WTC11 (cell line): ENCODE data around the gene IRF4. TPM values are rescaled to one million over a fixed set of nuclear protein-coding genes. Genes with fewer than 3 reads are reported as not detected.

Experiments
- ATAC-seq: fragments of 200-7000 bp; cut with Tn5 transposase; 2 replicates; pipeline ENCODE4 v1.10.0; 2021; ENCODE audit warnings: mild to moderate bottlenecking, moderate library complexity
- CTCF ChIA-PET: fragments of 300-600 bp; sonication (Branson Sonifier 250); formaldehyde crosslinking; loops from one replicate; lab custom pipeline; 2021; ENCODE audit warnings: antibody characterized with exemption; lab: Charles Lee
- POLR2A ChIA-PET: fragments of 350-600 bp; sonication (Branson Sonifier 250); formaldehyde crosslinking; loops from one replicate; lab custom pipeline; 2021; ENCODE audit warnings: antibody characterized with exemption; lab: Charles Lee
- DNase-seq: peaks from one replicate; pipeline ENCODE4 v3.0.0; 2021; ENCODE audit warnings: low spot score
- H3K27ac Mint-ChIP-seq: 2 replicates; pipeline ENCODE4 v1.8.0; 2021; ENCODE audit warnings: mixed read lengths
- H3K27me3 Mint-ChIP-seq: 2 replicates; pipeline ENCODE4 v1.8.0; 2021; ENCODE audit warnings: low read depth, mild to moderate bottlenecking, moderate library complexity, mixed read lengths
- H3K36me3 Mint-ChIP-seq: 2 replicates; pipeline ENCODE4 v1.8.0; 2021; ENCODE audit warnings: mixed read lengths
- H3K4me1 Mint-ChIP-seq: 2 replicates; pipeline ENCODE4 v1.8.0; 2022; ENCODE audit warnings: mixed read lengths
- H3K4me3 Mint-ChIP-seq: 2 replicates; pipeline ENCODE4 v1.8.0; 2021; ENCODE audit warnings: mild to moderate bottlenecking, moderate library complexity, mixed read lengths
- H3K9me3 Mint-ChIP-seq: 2 replicates; pipeline ENCODE4 v1.8.0; 2021; ENCODE audit warnings: mixed read lengths
- CREM ChIP-seq: sonication (generic); formaldehyde crosslinking; IDR thresholded peaks from 2 replicates; pipeline ENCODE4 v1.8.1; 2022; ENCODE audit warnings: mild to moderate bottlenecking, missing genetic modification reagents, moderate library complexity
- ESRRA ChIP-seq: sonication (generic); formaldehyde crosslinking; IDR thresholded peaks from 2 replicates; pipeline ENCODE4 v1.8.1; 2022; ENCODE audit warnings: mild to moderate bottlenecking, missing genetic modification reagents, borderline replicate concordance
- FOXJ3 ChIP-seq: sonication (generic); formaldehyde crosslinking; IDR thresholded peaks from 2 replicates; pipeline ENCODE4 v1.9.0; 2021; ENCODE audit warnings: missing genetic modification reagents, mild to moderate bottlenecking, borderline replicate concordance
- GABPB1 ChIP-seq: sonication (generic); formaldehyde crosslinking; IDR thresholded peaks from 2 replicates; pipeline ENCODE4 v1.8.1; 2023; ENCODE audit warnings: mild to moderate bottlenecking, missing genetic modification reagents
- GRHL2 ChIP-seq: fragments of 250-450 bp; sonication (Bioruptor Pico); IDR thresholded peaks from 2 replicates; pipeline ENCODE4 v1.8.0; 2022; ENCODE audit warnings: mild to moderate bottlenecking, moderate library complexity; ENCODE audit not compliant: insufficient replicate concordance, severe bottlenecking
- JAZF1 ChIP-seq: fragments of 250-450 bp; sonication (Bioruptor Pico); IDR thresholded peaks from 2 replicates; pipeline ENCODE4 v1.9.0; 2021; ENCODE audit warnings: moderate library complexity, mild to moderate bottlenecking, inconsistent platforms
- JUN ChIP-seq: sonication (generic); formaldehyde crosslinking; IDR thresholded peaks from 2 replicates; pipeline ENCODE4 v1.8.0; 2023; ENCODE audit warnings: mild to moderate bottlenecking, missing genetic modification reagents
- NFE2L1 ChIP-seq: sonication (generic); formaldehyde crosslinking; IDR thresholded peaks from 2 replicates; pipeline ENCODE4 v1.8.1; 2023; ENCODE audit warnings: missing genetic modification reagents
- RELA ChIP-seq: sonication (generic); formaldehyde crosslinking; IDR thresholded peaks from 2 replicates; pipeline ENCODE4 v1.8.1; 2022; ENCODE audit warnings: missing genetic modification reagents, mild to moderate bottlenecking, borderline replicate concordance
- SP1 ChIP-seq: sonication (generic); formaldehyde crosslinking; conservative IDR thresholded peaks from 2 replicates; pipeline ENCODE4 v1.8.1; 2022; ENCODE audit warnings: missing genetic modification reagents
- TP53 ChIP-seq: sonication (generic); formaldehyde crosslinking; IDR thresholded peaks from 2 replicates; pipeline ENCODE4 v1.8.1; 2023; ENCODE audit warnings: mild to moderate bottlenecking, missing genetic modification reagents
- ZNF232 ChIP-seq: sonication (generic); formaldehyde crosslinking; IDR thresholded peaks from 2 replicates; pipeline ENCODE4 v1.8.0; 2022; ENCODE audit warnings: mild to moderate bottlenecking, missing genetic modification reagents
- ZNF416 ChIP-seq: fragments of 250-450 bp; sonication (Bioruptor Pico); IDR thresholded peaks from 2 replicates; pipeline ENCODE4 v1.9.0; 2021; ENCODE audit warnings: mild to moderate bottlenecking, inconsistent platforms
- ZNF671 ChIP-seq: fragments of 250-450 bp; sonication (Bioruptor Pico); IDR thresholded peaks from 2 replicates; pipeline ENCODE4 v1.8.0; 2021; ENCODE audit warnings: mild to moderate bottlenecking
- total RNA-seq: library from RNA; stranded (reverse); gene quantifications from 3 replicates; pipeline ENCODE4 v1.2.3, GENCODE V29; 2021
- TF ChIP-seq, protein P1 (sequence below): sonication (generic); formaldehyde crosslinking; IDR thresholded peaks from 2 replicates; pipeline ENCODE4 v1.8.0; 2022; ENCODE audit warnings: mild to moderate bottlenecking, missing genetic modification reagents
- TF ChIP-seq, protein P2 (sequence below): sonication (generic); formaldehyde crosslinking; IDR thresholded peaks from 2 replicates; pipeline ENCODE4 v1.8.1; 2022; ENCODE audit warnings: mild to moderate bottlenecking, moderate library complexity, missing genetic modification reagents
- TF ChIP-seq, protein P3 (sequence below): sonication (generic); formaldehyde crosslinking; conservative IDR thresholded peaks from 2 replicates; pipeline ENCODE4 v1.8.1; 2023; ENCODE audit warnings: mild to moderate bottlenecking, low read depth, missing genetic modification reagents, moderate library complexity
- TF ChIP-seq, protein P4 (sequence below): sonication (generic); formaldehyde crosslinking; IDR thresholded peaks from 2 replicates; pipeline ENCODE4 v1.8.1; 2022; ENCODE audit warnings: mild to moderate bottlenecking, missing genetic modification reagents, moderate library complexity, borderline replicate concordance
- TF ChIP-seq, protein P5 (sequence below): sonication (generic); formaldehyde crosslinking; IDR thresholded peaks from 2 replicates; pipeline ENCODE4 v1.8.0; 2022; ENCODE audit warnings: mild to moderate bottlenecking, missing genetic modification reagents
- TF ChIP-seq, protein P6 (sequence below): fragments of 250-450 bp; sonication (Bioruptor Pico); IDR thresholded peaks from 2 replicates; pipeline ENCODE4 v1.9.0; 2021; ENCODE audit warnings: mild to moderate bottlenecking
- TF ChIP-seq, protein P7 (sequence below): fragments of 250-450 bp; sonication (Bioruptor Pico); conservative IDR thresholded peaks from 2 replicates; pipeline ENCODE4 v1.9.0; 2021; ENCODE audit warnings: mild to moderate bottlenecking
- TF ChIP-seq, protein P8 (sequence below): fragments of 250-450 bp; sonication (Bioruptor Pico); IDR thresholded peaks from 2 replicates; pipeline ENCODE4 v1.9.0; 2021; ENCODE audit warnings: mild to moderate bottlenecking

IRF4 gene
- total RNA-seq, 1 experiment from 2014 or later = 1.6 TPM

DNA sequence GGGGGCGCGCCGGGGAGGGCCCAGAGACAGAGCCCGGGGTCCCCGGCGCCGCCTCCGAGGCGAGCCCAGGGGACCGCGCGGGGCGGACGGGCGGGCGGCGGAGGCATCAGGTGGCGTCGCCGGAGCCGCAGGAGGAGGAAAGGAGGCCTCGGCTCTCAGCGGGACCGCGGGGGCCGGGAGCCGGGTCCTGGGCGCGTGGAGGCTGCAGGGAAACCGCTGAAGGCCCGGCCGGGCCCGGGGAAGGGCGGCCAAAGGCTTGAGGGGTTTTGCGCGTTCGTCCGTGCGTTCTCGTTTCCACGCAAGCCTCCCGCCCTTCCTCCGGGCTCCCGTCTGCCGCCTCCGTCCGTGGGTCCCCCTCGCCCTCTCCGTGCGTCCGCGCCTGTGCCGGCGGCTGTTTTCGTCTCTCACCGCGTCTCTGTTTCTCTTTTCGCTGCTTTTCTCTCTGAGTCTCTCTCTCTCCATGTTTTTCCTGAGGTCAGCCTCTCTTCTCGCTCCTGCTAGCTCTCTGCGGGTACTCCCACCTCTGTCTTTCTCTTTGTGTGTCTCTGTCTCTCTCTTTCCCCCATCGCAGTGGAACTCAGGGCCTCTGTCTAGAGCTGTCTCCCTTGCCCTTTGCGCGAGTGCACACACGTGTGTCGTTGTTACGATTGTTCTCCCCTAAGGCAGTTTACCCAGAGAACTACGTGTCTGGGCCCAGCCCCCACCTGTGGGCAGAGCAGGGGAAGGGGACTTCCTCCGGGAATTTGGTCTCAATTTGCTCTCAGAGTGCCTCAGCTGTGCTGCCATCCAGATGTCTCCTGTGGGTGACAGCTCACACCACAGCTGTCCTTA, 2.1 kb downstream of the IRF4 start:
- ChIA-PET POLR2A (no interaction called here), CTCF (interaction anchor here (0.9 to 2.5 kb wide), 5 partner anchors 10 to 205 kb away, joined by 4 to 18 read pairs (median 5); no protein-coding TSS in a partner anchor)
- Mint-ChIP-seq H3K4me3 (peak overlapping the region; percentile 77), H3K4me1 (peaks cover 9% of the 10 kb centered on the region), H3K36me3 (peaks cover 4% of the 10 kb centered on the region; the same call in 1 of the 2 replicates), H3K27me3 (peaks cover 74% of the 10 kb centered on the region)
- DNase-seq = no peak
- TF ChIP-seq ZNF232 (CRISPR knock-in tag) (no peak), JAZF1 (CRISPR knock-in tag) (no peak), CREM (0 out of 2 replicates have a peak, but pooled peaks have one; percentile 1), GABPB1 (no peak), FOXJ3 (CRISPR knock-in tag) (no peak), ZNF416 (CRISPR knock-in tag) (no peak), NFE2L1 (no peak), TP53 (CRISPR knock-in tag) (no peak), ESRRA (no peak)
- TF ChIP-seq, protein P1, sequence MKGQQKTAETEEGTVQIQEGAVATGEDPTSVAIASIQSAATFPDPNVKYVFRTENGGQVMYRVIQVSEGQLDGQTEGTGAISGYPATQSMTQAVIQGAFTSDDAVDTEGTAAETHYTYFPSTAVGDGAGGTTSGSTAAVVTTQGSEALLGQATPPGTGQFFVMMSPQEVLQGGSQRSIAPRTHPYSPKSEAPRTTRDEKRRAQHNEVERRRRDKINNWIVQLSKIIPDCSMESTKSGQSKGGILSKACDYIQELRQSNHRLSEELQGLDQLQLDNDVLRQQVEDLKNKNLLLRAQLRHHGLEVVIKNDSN = no peak
- TF ChIP-seq, protein P2, sequence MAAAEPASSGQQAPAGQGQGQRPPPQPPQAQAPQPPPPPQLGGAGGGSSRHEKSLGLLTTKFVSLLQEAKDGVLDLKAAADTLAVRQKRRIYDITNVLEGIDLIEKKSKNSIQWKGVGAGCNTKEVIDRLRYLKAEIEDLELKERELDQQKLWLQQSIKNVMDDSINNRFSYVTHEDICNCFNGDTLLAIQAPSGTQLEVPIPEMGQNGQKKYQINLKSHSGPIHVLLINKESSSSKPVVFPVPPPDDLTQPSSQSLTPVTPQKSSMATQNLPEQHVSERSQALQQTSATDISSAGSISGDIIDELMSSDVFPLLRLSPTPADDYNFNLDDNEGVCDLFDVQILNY = 0 out of 2 replicates have a peak, but pooled peaks have one; percentile 5
- TF ChIP-seq, protein P3, sequence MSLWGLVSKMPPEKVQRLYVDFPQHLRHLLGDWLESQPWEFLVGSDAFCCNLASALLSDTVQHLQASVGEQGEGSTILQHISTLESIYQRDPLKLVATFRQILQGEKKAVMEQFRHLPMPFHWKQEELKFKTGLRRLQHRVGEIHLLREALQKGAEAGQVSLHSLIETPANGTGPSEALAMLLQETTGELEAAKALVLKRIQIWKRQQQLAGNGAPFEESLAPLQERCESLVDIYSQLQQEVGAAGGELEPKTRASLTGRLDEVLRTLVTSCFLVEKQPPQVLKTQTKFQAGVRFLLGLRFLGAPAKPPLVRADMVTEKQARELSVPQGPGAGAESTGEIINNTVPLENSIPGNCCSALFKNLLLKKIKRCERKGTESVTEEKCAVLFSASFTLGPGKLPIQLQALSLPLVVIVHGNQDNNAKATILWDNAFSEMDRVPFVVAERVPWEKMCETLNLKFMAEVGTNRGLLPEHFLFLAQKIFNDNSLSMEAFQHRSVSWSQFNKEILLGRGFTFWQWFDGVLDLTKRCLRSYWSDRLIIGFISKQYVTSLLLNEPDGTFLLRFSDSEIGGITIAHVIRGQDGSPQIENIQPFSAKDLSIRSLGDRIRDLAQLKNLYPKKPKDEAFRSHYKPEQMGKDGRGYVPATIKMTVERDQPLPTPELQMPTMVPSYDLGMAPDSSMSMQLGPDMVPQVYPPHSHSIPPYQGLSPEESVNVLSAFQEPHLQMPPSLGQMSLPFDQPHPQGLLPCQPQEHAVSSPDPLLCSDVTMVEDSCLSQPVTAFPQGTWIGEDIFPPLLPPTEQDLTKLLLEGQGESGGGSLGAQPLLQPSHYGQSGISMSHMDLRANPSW = no peak
- TF ChIP-seq, all 79 proteins: peak for 2
- H3K27ac Mint-ChIP-seq = no peak overlapping the region
- H3K9me3 Mint-ChIP-seq = no peaks in the 10 kb centered on the region
- ATAC-seq = peak; percentile 7

DNA sequence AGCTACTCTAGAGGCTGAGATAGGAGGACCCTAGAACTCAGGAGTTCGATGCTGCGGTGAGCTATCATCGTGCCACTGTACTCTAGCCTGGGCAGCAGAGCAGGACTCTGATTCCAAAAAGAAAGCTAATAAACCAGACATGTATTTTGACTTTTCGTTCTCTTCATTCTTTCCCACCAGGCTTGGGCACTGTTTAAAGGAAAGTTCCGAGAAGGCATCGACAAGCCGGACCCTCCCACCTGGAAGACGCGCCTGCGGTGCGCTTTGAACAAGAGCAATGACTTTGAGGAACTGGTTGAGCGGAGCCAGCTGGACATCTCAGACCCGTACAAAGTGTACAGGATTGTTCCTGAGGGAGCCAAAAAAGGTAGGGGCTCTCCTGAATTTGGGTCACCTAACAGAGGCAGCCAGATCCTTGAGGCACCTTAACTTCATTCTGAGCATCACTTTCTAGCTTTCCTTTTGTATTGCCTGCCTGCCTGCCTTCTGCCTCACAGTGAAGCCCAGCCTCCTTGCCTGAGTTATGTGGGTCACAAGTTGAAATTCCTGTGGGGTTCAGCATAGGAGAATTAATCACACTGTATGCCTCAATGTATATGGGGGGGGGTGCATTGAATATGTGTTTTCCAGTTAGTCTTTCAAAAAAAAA, 3.2 kb downstream of the IRF4 start:
- Mint-ChIP-seq H3K4me3 (no peak overlapping the region), H3K27ac (no peak overlapping the region), H3K27me3 (peaks cover 63% of the 10 kb centered on the region), H3K36me3 (peaks cover 4% of the 10 kb centered on the region; the same call in 1 of the 2 replicates), H3K9me3 (no peaks in the 10 kb centered on the region), H3K4me1 (peaks cover 9% of the 10 kb centered on the region)
- DNase-seq (no peak), ATAC-seq (no peak)
- POLR2A ChIA-PET = no interaction called here
- CTCF ChIA-PET = interaction anchor here (1.6 kb wide), 2 partner anchors 12 to 177 kb away, joined by 4 to 5 read pairs; no protein-coding TSS in a partner anchor
- TF ChIP-seq, protein P4, sequence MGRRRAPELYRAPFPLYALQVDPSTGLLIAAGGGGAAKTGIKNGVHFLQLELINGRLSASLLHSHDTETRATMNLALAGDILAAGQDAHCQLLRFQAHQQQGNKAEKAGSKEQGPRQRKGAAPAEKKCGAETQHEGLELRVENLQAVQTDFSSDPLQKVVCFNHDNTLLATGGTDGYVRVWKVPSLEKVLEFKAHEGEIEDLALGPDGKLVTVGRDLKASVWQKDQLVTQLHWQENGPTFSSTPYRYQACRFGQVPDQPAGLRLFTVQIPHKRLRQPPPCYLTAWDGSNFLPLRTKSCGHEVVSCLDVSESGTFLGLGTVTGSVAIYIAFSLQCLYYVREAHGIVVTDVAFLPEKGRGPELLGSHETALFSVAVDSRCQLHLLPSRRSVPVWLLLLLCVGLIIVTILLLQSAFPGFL (CRISPR knock-in tag) = no peak
- TF ChIP-seq GRHL2 (CRISPR knock-in tag) (no peak), SP1 (CRISPR knock-in tag) (no peak), ESRRA (no peak), RELA (CRISPR knock-in tag) (no peak), NFE2L1 (no peak), JUN (CRISPR knock-in tag) (no peak), ZNF671 (CRISPR knock-in tag) (no peak)
- TF ChIP-seq, protein P5, sequence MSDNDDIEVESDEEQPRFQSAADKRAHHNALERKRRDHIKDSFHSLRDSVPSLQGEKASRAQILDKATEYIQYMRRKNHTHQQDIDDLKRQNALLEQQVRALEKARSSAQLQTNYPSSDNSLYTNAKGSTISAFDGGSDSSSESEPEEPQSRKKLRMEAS (CRISPR knock-in tag) = no peak
- TF ChIP-seq, protein P6, sequence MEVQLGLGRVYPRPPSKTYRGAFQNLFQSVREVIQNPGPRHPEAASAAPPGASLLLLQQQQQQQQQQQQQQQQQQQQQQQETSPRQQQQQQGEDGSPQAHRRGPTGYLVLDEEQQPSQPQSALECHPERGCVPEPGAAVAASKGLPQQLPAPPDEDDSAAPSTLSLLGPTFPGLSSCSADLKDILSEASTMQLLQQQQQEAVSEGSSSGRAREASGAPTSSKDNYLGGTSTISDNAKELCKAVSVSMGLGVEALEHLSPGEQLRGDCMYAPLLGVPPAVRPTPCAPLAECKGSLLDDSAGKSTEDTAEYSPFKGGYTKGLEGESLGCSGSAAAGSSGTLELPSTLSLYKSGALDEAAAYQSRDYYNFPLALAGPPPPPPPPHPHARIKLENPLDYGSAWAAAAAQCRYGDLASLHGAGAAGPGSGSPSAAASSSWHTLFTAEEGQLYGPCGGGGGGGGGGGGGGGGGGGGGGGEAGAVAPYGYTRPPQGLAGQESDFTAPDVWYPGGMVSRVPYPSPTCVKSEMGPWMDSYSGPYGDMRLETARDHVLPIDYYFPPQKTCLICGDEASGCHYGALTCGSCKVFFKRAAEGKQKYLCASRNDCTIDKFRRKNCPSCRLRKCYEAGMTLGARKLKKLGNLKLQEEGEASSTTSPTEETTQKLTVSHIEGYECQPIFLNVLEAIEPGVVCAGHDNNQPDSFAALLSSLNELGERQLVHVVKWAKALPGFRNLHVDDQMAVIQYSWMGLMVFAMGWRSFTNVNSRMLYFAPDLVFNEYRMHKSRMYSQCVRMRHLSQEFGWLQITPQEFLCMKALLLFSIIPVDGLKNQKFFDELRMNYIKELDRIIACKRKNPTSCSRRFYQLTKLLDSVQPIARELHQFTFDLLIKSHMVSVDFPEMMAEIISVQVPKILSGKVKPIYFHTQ (CRISPR knock-in tag) = no peak
- TF ChIP-seq, protein P7, sequence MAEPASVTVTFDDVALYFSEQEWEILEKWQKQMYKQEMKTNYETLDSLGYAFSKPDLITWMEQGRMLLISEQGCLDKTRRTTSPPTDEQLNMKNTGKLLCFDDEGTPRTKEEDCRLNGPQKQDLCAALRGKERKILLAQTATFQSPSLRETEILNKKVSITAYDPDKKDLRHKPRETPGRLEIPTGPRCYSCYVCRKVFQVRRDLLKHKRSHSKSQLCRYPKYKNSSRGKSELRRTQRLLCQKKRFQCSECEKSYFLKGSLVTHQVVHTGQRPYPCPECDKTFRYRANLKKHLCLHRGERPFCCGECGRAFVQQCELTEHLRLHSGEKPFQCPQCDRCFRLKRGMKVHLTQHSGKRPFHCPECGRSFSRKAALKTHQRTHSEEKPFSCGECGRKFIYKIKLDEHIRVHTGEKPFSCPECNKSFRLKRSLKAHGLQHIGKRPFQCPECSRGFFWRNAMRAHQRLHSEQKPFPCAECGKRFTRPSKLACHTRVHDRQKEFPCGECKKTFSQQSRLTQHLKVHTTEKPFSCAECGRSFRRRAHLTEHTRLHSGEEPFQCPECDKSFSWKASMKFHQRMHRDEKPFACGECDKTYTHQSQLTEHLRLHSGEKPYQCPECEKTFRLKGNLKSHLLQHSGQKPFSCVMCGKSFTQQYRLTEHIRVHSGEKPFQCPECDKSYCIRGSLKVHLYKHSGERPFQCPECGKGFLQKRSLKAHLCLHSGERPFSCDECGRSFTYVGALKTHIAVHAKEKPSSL (CRISPR knock-in tag) = no peak
- TF ChIP-seq, protein P8, sequence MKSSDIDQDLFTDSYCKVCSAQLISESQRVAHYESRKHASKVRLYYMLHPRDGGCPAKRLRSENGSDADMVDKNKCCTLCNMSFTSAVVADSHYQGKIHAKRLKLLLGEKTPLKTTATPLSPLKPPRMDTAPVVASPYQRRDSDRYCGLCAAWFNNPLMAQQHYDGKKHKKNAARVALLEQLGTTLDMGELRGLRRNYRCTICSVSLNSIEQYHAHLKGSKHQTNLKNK (CRISPR knock-in tag) = no peak
